WTC11 (cell line): ENCODE results near the gene CEACAM16.

ENCODE experiments used
- CREB1 ChIP-seq: sonication (generic); formaldehyde crosslinking; IDR thresholded peaks from 2 replicates; pipeline ENCODE4 v1.8.0; 2023; ENCODE audit warnings: mild to moderate bottlenecking, missing genetic modification reagents
- TF ChIP-seq, protein P1 (sequence below): sonication (generic); formaldehyde crosslinking; IDR thresholded peaks from 2 replicates; pipeline ENCODE4 v1.8.0; 2022; ENCODE audit warnings: mild to moderate bottlenecking, missing genetic modification reagents
- TF ChIP-seq, protein P2 (sequence below): fragments of 200-600 bp; IDR thresholded peaks from 2 replicates; pipeline ENCODE4 v1.8.0; 2022; ENCODE audit warnings: antibody characterized with exemption
- TF ChIP-seq, protein P3 (sequence below): sonication (generic); formaldehyde crosslinking; IDR thresholded peaks from 2 replicates; pipeline ENCODE4 v1.8.1; 2023; ENCODE audit warnings: mild to moderate bottlenecking, missing genetic modification reagents, moderate library complexity
- TF ChIP-seq, protein P4 (sequence below): fragments of 250-450 bp; sonication (Bioruptor Pico); IDR thresholded peaks from 2 replicates; pipeline ENCODE4 v2.1.2; 2022; ENCODE audit warnings: mild to moderate bottlenecking, moderate library complexity

DNA sequence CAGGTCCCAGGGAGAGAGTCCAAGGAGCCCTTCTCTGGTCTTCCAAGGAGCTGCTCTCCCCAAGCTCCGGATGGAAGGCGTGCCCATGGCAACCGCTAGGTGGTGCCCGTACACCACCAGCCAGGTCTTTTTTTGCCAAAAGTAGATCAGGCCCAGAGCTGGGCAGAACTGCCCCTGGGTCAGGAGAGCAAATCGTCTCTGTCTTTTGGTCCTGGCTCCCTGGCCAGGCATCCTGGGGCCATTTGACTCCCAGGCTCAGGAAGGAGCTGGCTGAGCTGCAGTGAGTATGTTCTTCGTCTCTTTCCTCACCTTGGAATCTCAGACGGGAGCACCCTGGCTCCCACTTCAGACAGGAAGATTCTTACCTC lies 25.0 kb downstream of the CEACAM16 start:
- TF ChIP-seq, protein P1, sequence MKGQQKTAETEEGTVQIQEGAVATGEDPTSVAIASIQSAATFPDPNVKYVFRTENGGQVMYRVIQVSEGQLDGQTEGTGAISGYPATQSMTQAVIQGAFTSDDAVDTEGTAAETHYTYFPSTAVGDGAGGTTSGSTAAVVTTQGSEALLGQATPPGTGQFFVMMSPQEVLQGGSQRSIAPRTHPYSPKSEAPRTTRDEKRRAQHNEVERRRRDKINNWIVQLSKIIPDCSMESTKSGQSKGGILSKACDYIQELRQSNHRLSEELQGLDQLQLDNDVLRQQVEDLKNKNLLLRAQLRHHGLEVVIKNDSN (CRISPR knock-in tag) = no peak
- TF ChIP-seq, protein P2, sequence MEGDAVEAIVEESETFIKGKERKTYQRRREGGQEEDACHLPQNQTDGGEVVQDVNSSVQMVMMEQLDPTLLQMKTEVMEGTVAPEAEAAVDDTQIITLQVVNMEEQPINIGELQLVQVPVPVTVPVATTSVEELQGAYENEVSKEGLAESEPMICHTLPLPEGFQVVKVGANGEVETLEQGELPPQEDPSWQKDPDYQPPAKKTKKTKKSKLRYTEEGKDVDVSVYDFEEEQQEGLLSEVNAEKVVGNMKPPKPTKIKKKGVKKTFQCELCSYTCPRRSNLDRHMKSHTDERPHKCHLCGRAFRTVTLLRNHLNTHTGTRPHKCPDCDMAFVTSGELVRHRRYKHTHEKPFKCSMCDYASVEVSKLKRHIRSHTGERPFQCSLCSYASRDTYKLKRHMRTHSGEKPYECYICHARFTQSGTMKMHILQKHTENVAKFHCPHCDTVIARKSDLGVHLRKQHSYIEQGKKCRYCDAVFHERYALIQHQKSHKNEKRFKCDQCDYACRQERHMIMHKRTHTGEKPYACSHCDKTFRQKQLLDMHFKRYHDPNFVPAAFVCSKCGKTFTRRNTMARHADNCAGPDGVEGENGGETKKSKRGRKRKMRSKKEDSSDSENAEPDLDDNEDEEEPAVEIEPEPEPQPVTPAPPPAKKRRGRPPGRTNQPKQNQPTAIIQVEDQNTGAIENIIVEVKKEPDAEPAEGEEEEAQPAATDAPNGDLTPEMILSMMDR = peak; percentile 94
- TF ChIP-seq CREB1 (CRISPR knock-in tag) = no peak
- TF ChIP-seq, protein P3, sequence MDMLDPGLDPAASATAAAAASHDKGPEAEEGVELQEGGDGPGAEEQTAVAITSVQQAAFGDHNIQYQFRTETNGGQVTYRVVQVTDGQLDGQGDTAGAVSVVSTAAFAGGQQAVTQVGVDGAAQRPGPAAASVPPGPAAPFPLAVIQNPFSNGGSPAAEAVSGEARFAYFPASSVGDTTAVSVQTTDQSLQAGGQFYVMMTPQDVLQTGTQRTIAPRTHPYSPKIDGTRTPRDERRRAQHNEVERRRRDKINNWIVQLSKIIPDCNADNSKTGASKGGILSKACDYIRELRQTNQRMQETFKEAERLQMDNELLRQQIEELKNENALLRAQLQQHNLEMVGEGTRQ = no peak
- TF ChIP-seq, protein P4, sequence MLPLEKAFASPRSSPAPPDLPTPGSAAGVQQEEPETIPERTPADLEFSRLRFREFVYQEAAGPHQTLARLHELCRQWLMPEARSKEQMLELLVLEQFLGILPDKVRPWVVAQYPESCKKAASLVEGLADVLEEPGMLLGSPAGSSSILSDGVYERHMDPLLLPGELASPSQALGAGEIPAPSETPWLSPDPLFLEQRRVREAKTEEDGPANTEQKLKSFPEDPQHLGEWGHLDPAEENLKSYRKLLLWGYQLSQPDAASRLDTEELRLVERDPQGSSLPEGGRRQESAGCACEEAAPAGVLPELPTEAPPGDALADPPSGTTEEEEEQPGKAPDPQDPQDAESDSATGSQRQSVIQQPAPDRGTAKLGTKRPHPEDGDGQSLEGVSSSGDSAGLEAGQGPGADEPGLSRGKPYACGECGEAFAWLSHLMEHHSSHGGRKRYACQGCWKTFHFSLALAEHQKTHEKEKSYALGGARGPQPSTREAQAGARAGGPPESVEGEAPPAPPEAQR = no peak
